Heart right ventricle (tissue), 16 donors: ENCODE data around the gene SESTD1. TPM values are rescaled to one million over a fixed set of nuclear protein-coding genes. Genes with fewer than 3 reads are reported as not detected.

Experiments used
- ATAC-seq, 8 donors: fragments of 200-7000 bp; cut with Tn5 transposase; one replicate each; pipeline ENCODE4 v1.9.1; 2020; ENCODE audit warnings: mild to moderate bottlenecking in 8 of 8, moderate library complexity in 8 of 8, moderate number of reproducible peaks in 1 of 8
- DNase-seq, 2 donors: peaks; one replicate each; pipeline ENCODE4 v3.0.0-alpha.2; 2020
- H3K27ac ChIP-seq, 10 donors: fragments of 200-600 bp; sonication (generic) in 2 of 10; one replicate each; pipeline versions ENCODE4 v1.5.0 to v1.8.0; 2020 to 2022; ENCODE audit warnings: mild to moderate bottlenecking in 3 of 10
- H3K27me3 ChIP-seq, 7 donors: fragments of 200-600 bp; one replicate each; pipeline ENCODE4 v1.8.0; 2021 to 2022; ENCODE audit warnings: mild to moderate bottlenecking in 2 of 7
- H3K36me3 ChIP-seq, 9 donors: fragments of 200-600 bp; sonication (generic) in 1 of 9; one replicate each; pipeline versions ENCODE4 v1.5.0 to v1.8.0; 2020 to 2022; ENCODE audit warnings: mild to moderate bottlenecking in 2 of 9
- H3K4me1 ChIP-seq, 9 donors: fragments of 200-600 bp; sonication (generic) in 1 of 9; one replicate each; pipeline versions ENCODE4 v1.5.0 to v1.8.0; 2020 to 2022; ENCODE audit warnings: mild to moderate bottlenecking in 4 of 9
- H3K4me3 ChIP-seq, 10 donors: fragments of 200-600 bp; sonication (generic) in 2 of 10; one replicate each; pipeline versions ENCODE4 v1.5.0 to v1.8.0; 2020 to 2022; ENCODE audit warnings: mild to moderate bottlenecking in 7 of 10, moderate library complexity in 2 of 10
- H3K9me3 ChIP-seq, 11 donors: fragments of 200-600 bp in 10 of 11; sonication (generic) in 2 of 11; one replicate each; pipeline versions ENCODE4 v1.5.0 to v1.8.0; 2013 to 2022; ENCODE audit warnings: mild to moderate bottlenecking in 2 of 11, control low read depth in 1 of 11, moderate library complexity in 1 of 11
- WGBS, 2 donors: extraction: QIAGEN DNeasy Blood & Tissue Kit; methylation state at CpG; one replicate each; pipeline ENCODE4 v1.1.7; 2013; ENCODE audit warnings: inconsistent platforms in 1 of 2; 5-methylcytosine and 5-hydroxymethylcytosine counted together
- intact Hi-C, 10 donors: fragments of 100-400 bp; cut with DNase I; formaldehyde crosslinking; loops; one replicate each; pipeline versions ENCODE4 v1.11.1 to v1.14.2; 2022
- polyA plus RNA-seq, 2 donors: library from polyadenylated mRNA; stranded (reverse); fragments of 200-250 nt; gene quantifications; one replicate each; pipeline ENCODE4 v1.2.3, GENCODE V29; 2013
- total RNA-seq, 10 donors: library from RNA; stranded (reverse); fragmentation: NEBNext Ultra II Directional in 3 of 10; extraction: Animal tissue kit (Norgen Biotek cat#: 25700) in 3 of 10; gene quantifications; one replicate each; pipeline versions ENCODE4 v1.2.1 to v1.2.4, GENCODE V29; 2021 to 2023
- TF ChIP-seq, protein P1 (sequence below), 9 donors: fragments of 200-600 bp; sonication (generic) in 2 of 9; IDR thresholded peaks; one replicate each; pipeline versions ENCODE4 v1.5.0 to v1.8.0; 2021 to 2022; ENCODE audit warnings: antibody characterized with exemption in 9 of 9, mild to moderate bottlenecking in 5 of 9, moderate library complexity in 1 of 9
- donor health status: Arrhythmogenic right ventricular cardiomyopathy.
- donor health status: ischemic (EF 13 %, LVEDD 7.1; RV severe dilation, severe dysfunction).
- donor health status: healthy with polysubstance abuse.
- donor health status: DM: no; HTN: yes; CAD: no.
- donor health status: DM: no; HTN: no; CAD: no.
- donor health status: ischemic (EF 25% LVEDD 6.9; RV normal size, moderate dysfunction).
- donor health status: ischemic (EF 25% LVEDD 5.7; RV mildly dilated, moderate dysfunction).
- donor health status: healthy.
- donor health status: DM: yes; HTN: yes; CAD: no.
- donor health status: Ischemic cardiomyopathy.
- donor health status: ischemic (EF 35%, LVEDD 5.7; RV mildly dilated, moderate dysfunction).
- donor health status: nonischemic (EF 11% LVEDD 7.7; RV severe dilation, severe dysfunction).
- donor health status: DM: yes; HTN: yes; CAD: no.
- donor health status: PGD.
- donor health status: ischemic (EF 29% LVEDD 5.4; RV normal size, mild dysfunction).
- donor health status: nonischemic (EF 23%, LVEDD 6.1; RV moderate dilation, normal function).

Gene SESTD1
- total and polyA plus RNA-seq, 12 donors = 6.0 to 41.7 (median 33.5) TPM

DNA sequence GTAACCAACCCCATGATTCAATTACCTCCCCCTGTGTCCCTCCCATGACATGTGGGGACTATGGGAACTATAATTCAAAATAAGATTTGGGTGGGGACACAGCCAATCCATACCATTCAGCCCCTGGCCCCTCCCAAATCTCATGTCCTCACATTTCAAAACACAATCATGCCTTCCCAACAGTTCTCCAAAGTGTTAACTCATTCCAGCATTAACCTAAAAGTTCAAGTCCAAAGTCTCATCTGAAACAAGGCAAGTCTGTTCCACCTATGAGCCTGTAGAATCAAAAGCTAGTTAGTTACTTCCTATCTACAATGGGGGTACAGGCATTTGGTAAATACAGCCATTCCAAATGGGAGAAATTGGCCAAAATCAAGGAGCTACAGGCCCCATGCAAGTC lies 182.7 kb downstream of the SESTD1 start:
- intact Hi-C loops = no loop called here
- H3K4me3 ChIP-seq = no peak overlapping the region
- no peaks in the 10 kb centered on the region for H3K36me3 ChIP-seq
- H3K27me3 ChIP-seq = no peaks in the 10 kb centered on the region
- TF ChIP-seq, protein P1, sequence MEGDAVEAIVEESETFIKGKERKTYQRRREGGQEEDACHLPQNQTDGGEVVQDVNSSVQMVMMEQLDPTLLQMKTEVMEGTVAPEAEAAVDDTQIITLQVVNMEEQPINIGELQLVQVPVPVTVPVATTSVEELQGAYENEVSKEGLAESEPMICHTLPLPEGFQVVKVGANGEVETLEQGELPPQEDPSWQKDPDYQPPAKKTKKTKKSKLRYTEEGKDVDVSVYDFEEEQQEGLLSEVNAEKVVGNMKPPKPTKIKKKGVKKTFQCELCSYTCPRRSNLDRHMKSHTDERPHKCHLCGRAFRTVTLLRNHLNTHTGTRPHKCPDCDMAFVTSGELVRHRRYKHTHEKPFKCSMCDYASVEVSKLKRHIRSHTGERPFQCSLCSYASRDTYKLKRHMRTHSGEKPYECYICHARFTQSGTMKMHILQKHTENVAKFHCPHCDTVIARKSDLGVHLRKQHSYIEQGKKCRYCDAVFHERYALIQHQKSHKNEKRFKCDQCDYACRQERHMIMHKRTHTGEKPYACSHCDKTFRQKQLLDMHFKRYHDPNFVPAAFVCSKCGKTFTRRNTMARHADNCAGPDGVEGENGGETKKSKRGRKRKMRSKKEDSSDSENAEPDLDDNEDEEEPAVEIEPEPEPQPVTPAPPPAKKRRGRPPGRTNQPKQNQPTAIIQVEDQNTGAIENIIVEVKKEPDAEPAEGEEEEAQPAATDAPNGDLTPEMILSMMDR (IDR thresholded peaks at IDR 0.05) = no peak
- ATAC-seq (no peak), DNase-seq (no peak)
- no peak overlapping the region for H3K27ac ChIP-seq
- peaks cover 0 to 7% (median 0%) of the 10 kb centered on the region in 9 donors for H3K4me1 ChIP-seq
- peaks cover 0 to 26% (median 0%) of the 10 kb centered on the region in 11 donors for H3K9me3 ChIP-seq

DNA sequence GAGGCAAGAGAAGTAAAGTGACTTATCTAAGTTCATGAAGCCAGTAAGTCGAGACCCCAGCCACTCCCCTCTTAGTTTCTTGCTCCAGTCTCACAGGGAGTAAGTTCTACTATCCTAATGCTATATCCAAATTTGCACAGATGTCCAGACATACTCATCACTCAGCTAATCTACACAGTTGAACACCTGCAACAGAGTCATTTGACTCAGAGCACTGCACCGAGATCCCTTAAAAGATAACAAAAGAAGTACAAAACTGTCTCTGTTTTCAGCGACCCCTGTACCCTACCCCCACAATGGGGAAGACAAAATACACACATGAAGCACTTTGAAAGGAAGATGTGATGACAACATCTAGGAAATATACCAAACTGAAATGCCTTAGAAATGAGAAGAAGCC lies 192.1 kb downstream of the SESTD1 start:
- Histone ChIP-seq H3K36me3 (no peaks in the 10 kb centered on the region), H3K4me1 (peaks cover 0 to 25% (median 13%) of the 10 kb centered on the region in 9 donors), H3K27me3 (no peaks in the 10 kb centered on the region), H3K27ac (no peak overlapping the region), H3K9me3 (peaks cover 0 to 11% (median 0%) of the 10 kb centered on the region in 11 donors), H3K4me3 (no peak overlapping the region)
- TF ChIP-seq, protein P1 (IDR thresholded peaks at IDR 0.05) = no peak
- ATAC-seq = no peak
- intact Hi-C loops = no loop called here
- DNase-seq = no peak
- 69 to 80% methylated on average over 3 of the region's 3 CpGs for WGBS, 2 donors

DNA sequence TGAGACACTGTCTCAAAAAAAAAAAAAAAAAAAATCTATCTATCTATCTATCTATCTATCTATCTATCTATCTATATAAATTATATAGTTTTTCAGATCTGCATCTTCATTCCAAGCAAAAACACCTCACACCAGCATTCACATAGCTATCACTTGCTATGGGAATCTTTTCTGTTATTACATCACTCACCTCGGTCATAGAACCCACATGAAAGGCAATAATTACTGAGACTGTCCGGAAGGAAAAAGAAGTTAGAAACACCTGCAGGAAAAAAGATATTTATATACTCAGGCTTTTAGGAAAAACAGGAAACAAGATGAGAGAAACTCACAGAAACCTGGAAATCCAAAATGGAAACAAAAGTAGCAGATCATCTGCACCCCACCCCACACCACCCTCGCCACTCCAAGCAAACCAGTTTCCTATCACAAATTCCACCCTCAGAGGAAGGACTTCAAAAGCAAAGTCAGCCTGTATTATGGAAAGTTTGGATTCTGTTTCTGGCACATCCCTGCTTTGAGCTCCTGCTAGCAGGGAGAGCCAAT lies 192.7 kb downstream of the SESTD1 start:
- H3K36me3 ChIP-seq = no peaks in the 10 kb centered on the region
- no peak overlapping the region for H3K27ac ChIP-seq
- DNase-seq (no peak), ATAC-seq (peak in 1 of 8 donors; percentile 13)
- no peaks in the 10 kb centered on the region for H3K27me3 ChIP-seq
- TF ChIP-seq, protein P1 (IDR thresholded peaks at IDR 0.05) = no peak
- intact Hi-C loops = no loop called here
- peaks cover 0 to 25% (median 13%) of the 10 kb centered on the region in 9 donors for H3K4me1 ChIP-seq
- no peak overlapping the region for H3K4me3 ChIP-seq
- 60 to 76% methylated on average over 3 of the region's 3 CpGs for WGBS, 2 donors
- peaks cover 0 to 11% (median 0%) of the 10 kb centered on the region in 11 donors for H3K9me3 ChIP-seq

DNA sequence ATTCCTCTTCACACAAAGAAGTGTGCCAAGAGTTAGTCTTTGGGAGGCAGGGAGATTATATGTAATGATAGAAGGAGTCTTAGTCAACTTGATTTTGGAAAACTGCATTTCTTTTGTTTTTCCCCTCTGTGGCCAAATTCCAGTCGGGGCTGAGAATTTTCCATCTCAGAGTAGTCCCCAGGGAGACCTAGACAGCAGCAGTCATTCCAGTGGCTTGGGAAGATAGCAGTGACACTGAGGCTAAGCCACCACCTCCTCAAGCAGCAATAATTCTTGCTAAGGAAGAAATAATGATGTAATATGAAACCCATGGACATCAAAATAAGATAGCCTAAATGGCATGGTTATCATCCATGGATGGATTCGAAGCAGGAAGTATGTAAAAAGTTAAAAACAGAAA lies 193.7 kb downstream of the SESTD1 start:
- 59 to 63% methylated on average over 2 of the region's 2 CpGs for WGBS, 2 donors
- intact Hi-C loops = no loop called here
- no peak overlapping the region for H3K27ac ChIP-seq
- H3K27me3 ChIP-seq = no peaks in the 10 kb centered on the region
- DNase-seq (no peak), ATAC-seq (peak in 2 of 8 donors; percentile 20 to 70)
- TF ChIP-seq, protein P1 (IDR thresholded peaks at IDR 0.05) = peak in 1 of 9 donors; percentile 4
- H3K4me3 ChIP-seq = no peak overlapping the region
- H3K36me3 ChIP-seq = no peaks in the 10 kb centered on the region
- H3K4me1 ChIP-seq = peaks cover 0 to 25% (median 13%) of the 10 kb centered on the region in 9 donors
- H3K9me3 ChIP-seq = peaks cover 0 to 13% (median 0%) of the 10 kb centered on the region in 11 donors
